HepG2 (cell line): ENCODE data around the gene WDR81.

Experiments used
- CBFB ChIP-seq: sonication (generic); formaldehyde crosslinking; IDR thresholded peaks from 2 replicates; pipeline ENCODE4 v1.4.0; 2020; ENCODE audit warnings: missing genetic modification reagents
- CTCF ChIP-seq: sonication (generic); formaldehyde crosslinking; IDR thresholded peaks from 2 replicates; pipeline ENCODE4 v1.5.0; 2020; ENCODE audit warnings: mild to moderate bottlenecking, missing genetic modification reagents, moderate library complexity
- ELF1 ChIP-seq: sonication (generic); formaldehyde crosslinking; IDR thresholded peaks from 2 replicates; pipeline ENCODE4 v1.4.0; 2020; ENCODE audit warnings: missing genetic modification reagents
- ELF4 ChIP-seq: sonication (generic); formaldehyde crosslinking; IDR thresholded peaks from 2 replicates; pipeline ENCODE4 v1.5.0; 2020; ENCODE audit warnings: missing genetic modification reagents, mild to moderate bottlenecking, moderate library complexity, borderline replicate concordance
- NFYB ChIP-seq: sonication (generic); formaldehyde crosslinking; IDR thresholded peaks from 2 replicates; pipeline ENCODE4 v1.4.0; 2020; ENCODE audit warnings: missing genetic modification reagents
- PHF20 ChIP-seq: sonication (generic); formaldehyde crosslinking; IDR thresholded peaks from 2 replicates; pipeline ENCODE4 v1.5.0; 2020; ENCODE audit warnings: mild to moderate bottlenecking, missing genetic modification reagents
- ZFP82 ChIP-seq: sonication (generic); formaldehyde crosslinking; IDR thresholded peaks from 2 replicates; pipeline ENCODE4 v1.5.1; 2020; ENCODE audit warnings: mild to moderate bottlenecking, missing genetic modification reagents, borderline replicate concordance
- ZNF331 ChIP-seq: sonication (generic); formaldehyde crosslinking; IDR thresholded peaks from 2 replicates; pipeline ENCODE4 v1.4.0; 2020; ENCODE audit warnings: missing genetic modification reagents
- ZNF460 ChIP-seq: sonication (generic); formaldehyde crosslinking; IDR thresholded peaks from 2 replicates; pipeline ENCODE4 v1.5.1; 2020; ENCODE audit warnings: missing genetic modification reagents, mild to moderate bottlenecking, borderline replicate concordance
- TF ChIP-seq, protein P1 (sequence below): sonication (generic); formaldehyde crosslinking; IDR thresholded peaks from 2 replicates; pipeline ENCODE4 v1.4.0; 2020; ENCODE audit warnings: missing genetic modification reagents

GRCh38 chr17:1745513-1746020 lies 21.1 kb downstream of the WDR81 start:
- no peak for TF ChIP-seq NFYB (CRISPR knock-in tag)
- TF ChIP-seq PHF20 (CRISPR knock-in tag): no peak
- TF ChIP-seq CTCF (CRISPR knock-in tag): no peak
- no peak for TF ChIP-seq ZNF331 (CRISPR knock-in tag)
- TF ChIP-seq, protein P1, sequence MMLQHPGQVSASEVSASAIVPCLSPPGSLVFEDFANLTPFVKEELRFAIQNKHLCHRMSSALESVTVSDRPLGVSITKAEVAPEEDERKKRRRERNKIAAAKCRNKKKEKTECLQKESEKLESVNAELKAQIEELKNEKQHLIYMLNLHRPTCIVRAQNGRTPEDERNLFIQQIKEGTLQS (CRISPR knock-in tag): no peak
- TF ChIP-seq ZNF460 (CRISPR knock-in tag): no peak
- TF ChIP-seq CBFB (CRISPR knock-in tag): no peak
- TF ChIP-seq ELF1: no peak
- no peak for TF ChIP-seq ELF4 (CRISPR knock-in tag)
- no peak for TF ChIP-seq ZFP82 (CRISPR knock-in tag)
